HFF-Myc (cell line): ENCODE results near the gene AKR1B15.
"Not testable (repeated sequence)": the region's sequence is repeated elsewhere in the genome, so short reads cannot be mapped to it uniquely, and the experiment has no call there.

Experiments used
- DNase-seq: peaks from one replicate; pipeline ENCODE4 v3.0.0-alpha.2; 2011; ENCODE audit warnings: low read depth; ENCODE audit errors: extremely low read depth
- H3K4me3 ChIP-seq: replicated peaks from 2 replicates; pipeline ENCODE4 v1.5.1; 2011; ENCODE audit warnings: low read depth, mild to moderate bottlenecking, control low read depth, low read length
- TF ChIP-seq, protein P1 (sequence below): IDR thresholded peaks from 2 replicates; pipeline ENCODE4 v1.5.1; 2012; ENCODE audit warnings: mild to moderate bottlenecking, low read depth, low read length, control low read depth; ENCODE audit errors: missing control alignments

Gene AKR1B15

DNA sequence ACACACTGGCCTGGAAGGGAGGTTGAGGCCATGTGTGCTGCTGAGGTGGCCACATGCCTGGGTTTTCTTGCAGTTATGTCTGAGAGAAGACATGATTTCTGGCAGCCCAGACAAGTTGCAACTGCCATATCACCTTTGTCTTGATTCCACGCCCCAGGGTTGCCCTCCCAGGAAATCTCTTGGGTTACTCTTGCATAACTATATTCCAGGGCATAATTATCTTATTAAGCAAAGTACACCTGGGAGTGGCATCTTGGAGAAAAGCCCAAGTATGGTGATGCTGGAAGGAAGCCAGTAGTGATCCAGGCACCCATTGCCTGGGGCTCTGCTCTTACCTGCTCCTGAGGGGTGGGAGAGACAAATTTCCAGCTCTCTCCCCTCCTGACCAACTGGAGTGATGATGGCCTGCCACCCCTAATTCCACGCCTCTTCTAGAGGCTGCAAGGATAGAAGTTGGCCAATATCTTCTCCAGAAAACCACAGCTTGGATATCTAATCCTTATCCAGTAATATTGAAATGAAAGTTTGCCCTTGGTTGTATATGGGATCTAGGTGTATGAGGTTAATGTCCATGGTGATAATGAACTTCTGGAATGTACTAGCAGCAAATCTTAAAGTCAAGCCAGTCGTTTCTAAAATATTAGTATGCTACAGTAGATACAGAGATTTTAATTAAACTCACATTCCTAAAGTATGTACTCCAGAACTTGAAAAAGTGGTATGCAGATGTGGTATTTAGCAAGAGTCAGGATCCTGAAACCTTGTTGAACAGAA is 16.5 kb upstream of the AKR1B15 start:
- DNase-seq, result no peak
- H3K4me3 ChIP-seq, result no peak overlapping the region
- TF ChIP-seq, protein P1, sequence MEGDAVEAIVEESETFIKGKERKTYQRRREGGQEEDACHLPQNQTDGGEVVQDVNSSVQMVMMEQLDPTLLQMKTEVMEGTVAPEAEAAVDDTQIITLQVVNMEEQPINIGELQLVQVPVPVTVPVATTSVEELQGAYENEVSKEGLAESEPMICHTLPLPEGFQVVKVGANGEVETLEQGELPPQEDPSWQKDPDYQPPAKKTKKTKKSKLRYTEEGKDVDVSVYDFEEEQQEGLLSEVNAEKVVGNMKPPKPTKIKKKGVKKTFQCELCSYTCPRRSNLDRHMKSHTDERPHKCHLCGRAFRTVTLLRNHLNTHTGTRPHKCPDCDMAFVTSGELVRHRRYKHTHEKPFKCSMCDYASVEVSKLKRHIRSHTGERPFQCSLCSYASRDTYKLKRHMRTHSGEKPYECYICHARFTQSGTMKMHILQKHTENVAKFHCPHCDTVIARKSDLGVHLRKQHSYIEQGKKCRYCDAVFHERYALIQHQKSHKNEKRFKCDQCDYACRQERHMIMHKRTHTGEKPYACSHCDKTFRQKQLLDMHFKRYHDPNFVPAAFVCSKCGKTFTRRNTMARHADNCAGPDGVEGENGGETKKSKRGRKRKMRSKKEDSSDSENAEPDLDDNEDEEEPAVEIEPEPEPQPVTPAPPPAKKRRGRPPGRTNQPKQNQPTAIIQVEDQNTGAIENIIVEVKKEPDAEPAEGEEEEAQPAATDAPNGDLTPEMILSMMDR, result no peak

DNA sequence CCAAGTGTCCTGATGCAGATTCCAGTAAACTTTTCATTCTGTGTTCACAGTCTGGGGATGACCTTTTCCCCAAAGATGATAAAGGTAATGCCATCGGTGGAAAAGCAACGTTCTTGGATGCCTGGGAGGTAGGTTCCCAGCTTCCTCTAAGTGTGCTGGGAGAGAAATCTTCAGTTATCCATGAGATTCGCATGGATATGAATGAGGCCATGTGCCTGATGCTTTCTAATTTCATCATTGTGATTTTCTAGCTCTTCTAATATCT is 16.0 kb upstream of the AKR1B15 start:
- no peak for DNase-seq
- no peak overlapping the region for H3K4me3 ChIP-seq
- TF ChIP-seq, protein P1, result no peak

DNA sequence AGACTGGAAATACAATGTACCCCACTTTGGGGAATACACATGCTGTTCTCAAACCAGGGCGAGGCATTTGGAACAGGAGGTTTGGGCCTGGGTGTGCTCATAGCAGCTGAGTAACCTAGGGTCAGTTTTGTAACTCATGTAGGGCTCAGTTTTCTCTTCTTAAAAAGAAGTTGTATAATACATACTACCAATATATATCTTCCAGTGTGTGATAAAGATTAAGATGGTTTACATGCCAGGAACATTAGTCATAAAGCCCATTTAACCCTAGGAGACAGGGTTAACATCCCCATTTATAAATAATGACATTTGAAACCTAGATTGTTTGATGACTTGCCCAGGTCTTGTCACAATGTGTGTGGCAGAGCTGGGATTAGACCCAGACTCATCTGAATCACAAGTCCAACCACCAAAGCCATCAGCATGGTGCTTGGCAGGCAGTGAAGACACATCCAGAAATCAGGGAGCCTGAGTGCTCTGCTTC is 15.6 kb upstream of the AKR1B15 start:
- H3K4me3 ChIP-seq, result no peak overlapping the region
- TF ChIP-seq, protein P1, result no peak
- DNase-seq, result peak; percentile 17

DNA sequence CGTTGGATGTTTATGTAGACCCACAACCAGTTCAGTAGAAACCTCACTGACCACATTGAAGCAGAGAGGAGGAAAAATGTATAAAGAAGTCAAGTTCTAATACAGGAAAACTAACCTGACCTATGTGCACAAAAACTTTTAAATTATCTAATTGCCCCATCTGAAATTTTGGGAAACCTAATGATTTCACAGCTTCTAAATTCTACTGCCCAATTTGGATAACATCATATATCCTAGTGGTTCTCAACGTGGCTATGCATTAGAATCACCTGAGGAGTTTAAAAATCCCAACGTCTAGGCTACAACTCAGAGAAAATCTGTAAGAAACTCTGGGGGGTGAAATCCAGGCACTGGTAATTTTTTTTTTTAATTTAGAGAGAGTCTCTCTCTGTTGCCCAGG is 14.3 kb upstream of the AKR1B15 start:
- TF ChIP-seq, protein P1, result no peak
- DNase-seq, result no peak
- H3K4me3 ChIP-seq, result no peak overlapping the region

GRCh38 chr7:134535272-134535918 is 13.5 kb upstream of the AKR1B15 start:
- TF ChIP-seq, protein P1, result no peak
- H3K4me3 ChIP-seq, result no peak overlapping the region
- DNase-seq, result no peak

DNA sequence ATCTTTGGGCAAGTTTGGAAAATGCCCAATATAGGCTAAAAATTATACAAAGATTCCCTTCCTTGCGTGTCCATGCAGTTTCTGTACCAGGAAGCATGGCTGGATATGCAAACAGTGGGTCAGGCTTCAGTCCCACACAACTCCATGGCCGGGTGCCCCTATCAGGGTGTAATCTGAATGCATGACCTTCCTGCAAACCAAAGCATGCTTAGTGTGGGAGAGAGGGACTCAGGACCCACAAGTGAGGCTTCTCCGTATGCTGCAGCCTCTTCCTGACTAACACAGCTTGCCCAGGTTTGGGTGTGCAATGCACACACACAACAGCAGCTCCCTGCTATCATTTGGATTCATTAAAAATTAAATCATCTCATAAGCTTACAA is 13.0 kb upstream of the AKR1B15 start:
- DNase-seq, result no peak
- TF ChIP-seq, protein P1, result no peak

DNA sequence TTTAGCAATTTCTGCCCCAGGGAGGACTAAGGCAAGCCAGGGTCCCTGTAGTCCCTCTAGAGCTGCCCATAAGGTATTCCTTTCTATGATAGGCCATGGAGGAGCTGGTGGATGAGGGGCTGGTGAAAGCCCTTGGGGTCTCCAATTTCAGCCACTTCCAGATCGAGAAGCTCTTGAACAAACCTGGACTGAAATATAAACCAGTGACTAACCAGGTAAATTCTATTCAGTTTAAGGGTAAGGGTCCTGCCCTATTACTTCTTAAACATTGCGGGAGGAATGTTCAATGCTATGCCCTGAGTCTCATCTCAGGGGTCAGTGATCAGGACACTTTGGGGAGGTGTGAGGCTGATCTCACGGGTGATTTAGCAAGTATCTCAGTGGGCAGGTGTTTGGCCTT is 12.4 kb upstream of the AKR1B15 start:
- not testable (repeated sequence) for DNase-seq, H3K4me3 ChIP-seq

More for the DNA sequence above, 13.0 kb upstream of the AKR1B15 start:
- no peak overlapping the region for H3K4me3 ChIP-seq

- not testable (repeated sequence) for DNase-seq, H3K4me3 ChIP-seq
Observed at GRCh38 chr7:134537273-134537781, 11.6 kb upstream of the AKR1B15 start.
